ENCODE measurements around the gene ELFN1.

ELFN1 gene

GRCh38 chr7:1665549-1666316 is 4.3 kb upstream of the ELFN1 start:
- DNase-seq (ENCODE audit: insufficient read length) (peak; percentile 38), FAIRE-seq (no peak)
- TF ChIP-seq TAF1 (IDR thresholded peaks at IDR 0.05; ENCODE audit: borderline replicate concordance, low read depth, low read length): no peak
- TF ChIP-seq POLR2AphosphoS5 (IDR thresholded peaks at IDR 0.05; ENCODE audit: low read depth, low read length): no peak
- no peak for TF ChIP-seq POLR2A (IDR thresholded peaks at IDR 0.05; ENCODE audit: low read depth, low read length)

DNA sequence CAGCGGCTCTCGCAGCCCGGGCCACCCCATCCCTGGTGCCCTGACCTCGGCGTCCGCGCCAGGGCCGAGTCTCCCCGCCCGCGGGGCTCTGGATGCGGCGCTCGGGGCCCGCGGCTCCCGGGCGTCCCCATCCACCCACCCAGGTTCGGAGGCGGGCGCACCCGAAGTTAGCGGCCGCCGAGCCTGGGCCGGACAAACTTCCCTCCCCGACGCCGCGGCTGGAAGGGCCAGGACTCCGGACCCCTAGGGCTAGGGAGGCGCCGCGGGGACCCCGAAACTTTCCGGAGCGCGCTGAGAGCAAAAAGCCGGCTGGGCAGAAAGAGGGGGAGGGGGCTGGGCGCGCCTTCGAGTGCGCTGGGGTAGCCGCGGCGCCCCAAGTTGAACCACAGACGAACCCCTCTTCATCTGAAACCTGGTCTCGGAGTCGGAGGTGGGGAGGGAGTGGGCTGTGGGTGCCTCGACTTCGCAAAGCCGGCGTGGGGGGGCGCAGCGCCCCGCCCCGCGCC is 3.7 kb upstream of the ELFN1 start:
- FAIRE-seq (no peak), DNase-seq (ENCODE audit: insufficient read length) (peak; percentile 53)
- TF ChIP-seq POLR2A (IDR thresholded peaks at IDR 0.05; ENCODE audit: low read depth, low read length): no peak
- TF ChIP-seq POLR2AphosphoS5 (IDR thresholded peaks at IDR 0.05; ENCODE audit: low read depth, low read length): no peak
- no peak for TF ChIP-seq TAF1 (IDR thresholded peaks at IDR 0.05; ENCODE audit: borderline replicate concordance, low read depth, low read length)

GRCh38 chr7:1666823-1667565 is 3.1 kb upstream of the ELFN1 start:
- TF ChIP-seq TAF1 (IDR thresholded peaks at IDR 0.05; ENCODE audit: borderline replicate concordance, low read depth, low read length) (no peak), POLR2A (IDR thresholded peaks at IDR 0.05; ENCODE audit: low read depth, low read length) (no peak), POLR2AphosphoS5 (IDR thresholded peaks at IDR 0.05; ENCODE audit: low read depth, low read length) (no peak)
- peak; percentile 42 for DNase-seq (ENCODE audit: insufficient read length)
- FAIRE-seq: no peak

DNA sequence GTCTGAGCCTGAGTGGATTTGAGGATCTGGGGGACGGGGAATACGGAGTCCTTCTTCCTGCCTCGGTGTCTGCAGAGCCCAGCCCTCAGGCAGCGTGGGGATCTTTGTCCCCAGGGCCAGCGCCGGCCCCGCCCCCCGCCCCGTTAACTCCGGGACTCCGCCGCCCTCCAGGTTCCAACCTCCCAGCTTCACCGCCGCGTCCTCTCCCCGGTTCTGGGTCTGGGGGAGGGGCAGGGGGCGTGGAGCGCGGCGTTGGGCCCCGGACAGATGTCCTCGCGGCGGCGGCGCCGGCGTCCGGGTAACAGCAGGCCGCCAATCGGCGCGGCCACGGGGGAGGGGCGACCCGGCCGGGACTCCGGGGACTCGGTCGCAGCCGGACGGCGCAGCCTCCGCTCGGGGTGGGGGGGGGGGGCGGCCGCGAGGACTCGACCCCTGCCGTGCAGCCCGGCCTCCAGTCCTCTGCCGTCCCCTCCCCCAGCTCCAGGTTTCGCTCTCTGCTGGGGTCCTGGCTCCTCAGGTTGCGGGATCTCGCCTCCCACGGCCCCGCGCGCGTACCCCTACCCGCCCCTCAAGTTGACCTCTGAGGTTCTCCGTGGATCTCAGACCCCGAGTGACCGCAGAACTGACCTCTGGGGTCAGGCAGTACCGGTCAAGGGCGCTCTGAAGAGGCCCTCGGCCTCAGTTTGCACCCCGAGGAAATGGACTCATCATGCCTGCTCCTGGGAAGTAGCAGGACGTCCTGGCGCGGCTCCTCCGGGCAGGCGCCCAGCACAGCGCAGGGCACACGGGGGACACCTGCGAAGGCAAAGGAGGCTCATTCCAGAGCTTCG is 2.3 kb upstream of the ELFN1 start:
- DNase-seq (ENCODE audit: insufficient read length) (peak; percentile 22), FAIRE-seq (no peak)
- TF ChIP-seq TAF1 (IDR thresholded peaks at IDR 0.05; ENCODE audit: borderline replicate concordance, low read depth, low read length): no peak
- TF ChIP-seq POLR2AphosphoS5 (IDR thresholded peaks at IDR 0.05; ENCODE audit: low read depth, low read length): no peak
- no peak for TF ChIP-seq POLR2A (IDR thresholded peaks at IDR 0.05; ENCODE audit: low read depth, low read length)

- FAIRE-seq (no peak), DNase-seq (ENCODE audit: insufficient read length) (no peak)
- TF ChIP-seq POLR2A (IDR thresholded peaks at IDR 0.05; ENCODE audit: low read depth, low read length): no peak
- no peak for TF ChIP-seq POLR2AphosphoS5 (IDR thresholded peaks at IDR 0.05; ENCODE audit: low read depth, low read length)
- no peak for TF ChIP-seq TAF1 (IDR thresholded peaks at IDR 0.05; ENCODE audit: borderline replicate concordance, low read depth, low read length)
These were observed 1.5 kb upstream of the ELFN1 start for GRCh38 chr7:1668396-1669063.

DNA sequence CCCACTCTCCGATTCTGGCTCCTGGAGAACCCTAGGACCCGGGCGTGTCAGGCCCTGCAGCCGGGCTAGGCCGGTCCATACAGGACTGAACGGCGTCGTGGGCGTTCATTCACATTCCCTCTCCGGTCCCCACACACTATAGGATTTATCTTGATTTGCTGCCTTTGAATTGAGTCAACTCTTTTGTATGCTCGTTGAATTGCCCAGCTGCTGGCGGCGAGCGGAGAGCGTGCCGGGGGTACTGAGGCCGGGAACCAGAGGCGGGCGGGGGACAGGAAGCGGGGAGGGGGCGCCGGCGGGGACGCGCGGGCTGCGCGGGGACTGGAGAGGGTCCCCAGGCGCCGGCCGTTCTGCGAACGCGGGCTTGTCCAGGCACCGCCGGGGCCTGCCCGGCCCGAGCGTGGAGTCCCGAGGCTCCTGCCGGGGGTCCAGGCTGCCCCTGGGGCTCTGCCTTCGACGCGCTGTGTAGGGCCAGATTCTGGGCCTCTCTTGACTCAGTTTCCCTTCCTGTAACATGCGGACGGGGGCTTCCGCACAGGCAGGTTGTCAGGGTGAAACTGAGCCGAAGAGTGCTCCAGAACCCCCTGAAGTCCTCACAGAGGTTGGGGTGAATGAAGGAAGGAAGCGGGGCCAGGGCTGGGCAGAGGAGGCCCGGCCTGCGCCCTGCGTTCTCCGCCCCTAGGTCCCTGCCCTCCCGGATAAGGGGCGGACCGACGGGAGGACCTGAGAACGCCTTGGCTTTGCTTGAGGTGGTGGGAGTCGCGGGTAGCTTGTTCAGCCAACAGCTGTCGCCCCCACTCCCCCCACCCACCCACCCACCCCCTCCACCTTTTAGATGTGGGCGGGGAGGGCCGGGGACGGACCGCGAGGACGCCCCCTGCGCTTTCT is 769 bp upstream of the ELFN1 start:
- TF ChIP-seq POLR2AphosphoS5 (IDR thresholded peaks at IDR 0.05; ENCODE audit: low read depth, low read length): no peak
- no peak for TF ChIP-seq POLR2A (IDR thresholded peaks at IDR 0.05; ENCODE audit: low read depth, low read length)
- no peak for TF ChIP-seq TAF1 (IDR thresholded peaks at IDR 0.05; ENCODE audit: borderline replicate concordance, low read depth, low read length)
- no peak for FAIRE-seq
- no peak for DNase-seq (ENCODE audit: insufficient read length)

- DNase-seq (ENCODE audit: insufficient read length): no peak
- TF ChIP-seq POLR2AphosphoS5 (IDR thresholded peaks at IDR 0.05; ENCODE audit: low read depth, low read length) (no peak), POLR2A (IDR thresholded peaks at IDR 0.05; ENCODE audit: low read depth, low read length) (no peak), TAF1 (IDR thresholded peaks at IDR 0.05; ENCODE audit: borderline replicate concordance, low read depth, low read length) (no peak)
- FAIRE-seq: no peak
These were observed 967 bp downstream of the ELFN1 start for GRCh38 chr7:1670894-1671593.

- TF ChIP-seq POLR2A (IDR thresholded peaks at IDR 0.05; ENCODE audit: low read depth, low read length): no peak
- no peak for TF ChIP-seq TAF1 (IDR thresholded peaks at IDR 0.05; ENCODE audit: borderline replicate concordance, low read depth, low read length)
- no peak for TF ChIP-seq POLR2AphosphoS5 (IDR thresholded peaks at IDR 0.05; ENCODE audit: low read depth, low read length)
- FAIRE-seq (no peak), DNase-seq (ENCODE audit: insufficient read length) (no peak)
These were observed 1.7 kb downstream of the ELFN1 start for GRCh38 chr7:1671594-1672451.
